Calu3 (cell line): ENCODE results near the gene PLAU. TPM values are rescaled to one million over a fixed set of nuclear protein-coding genes. Genes with fewer than 3 reads are reported as not detected.

ENCODE experiments used
- BruUV-seq: library from RNA; stranded (reverse); fragments of 400-500 nt; replicated peaks from 2 replicates; lab custom pipeline; 2021; lab: Mats Ljungman, UMichigan
- CTCF ChIA-PET: fragments of 300-600 bp; sonication (Branson Sonifier 250); formaldehyde crosslinking; loops from one replicate; lab custom pipeline; 2022; ENCODE audit warnings: antibody characterized with exemption; lab: Charles Lee
- DNase-seq: peaks from one replicate; pipeline ENCODE4 v3.0.0; 2022
- H3K27ac Mint-ChIP-seq: one replicate; pipeline ENCODE4 v1.8.0; 2022; ENCODE audit warnings: mixed read lengths; ENCODE audit not compliant: unreplicated experiment
- H3K27me3 Mint-ChIP-seq: one replicate; pipeline ENCODE4 v1.8.0; 2022; ENCODE audit warnings: mixed read lengths; ENCODE audit not compliant: unreplicated experiment
- H3K36me3 Mint-ChIP-seq: one replicate; pipeline ENCODE4 v1.8.0; 2022; ENCODE audit warnings: mild to moderate bottlenecking, moderate library complexity, mixed read lengths; ENCODE audit not compliant: insufficient read depth, unreplicated experiment
- H3K4me1 Mint-ChIP-seq: one replicate; pipeline ENCODE4 v1.8.0; 2022; ENCODE audit warnings: mild to moderate bottlenecking, low read depth, mixed read lengths; ENCODE audit not compliant: unreplicated experiment
- H3K4me3 Mint-ChIP-seq: one replicate; pipeline ENCODE4 v1.8.0; 2022; ENCODE audit warnings: mild to moderate bottlenecking, low read depth, moderate library complexity, mixed read lengths; ENCODE audit not compliant: unreplicated experiment
- H3K9me3 Mint-ChIP-seq: one replicate; pipeline ENCODE4 v1.8.0; 2022; ENCODE audit warnings: low read depth, mixed read lengths; ENCODE audit not compliant: unreplicated experiment
- intact Hi-C: fragments of 100-400 bp; cut with micrococcal nuclease; formaldehyde crosslinking; loops from one replicate; pipeline ENCODE4 v1.10.0; 2022; ENCODE audit not compliant: unreplicated experiment
- total RNA-seq: library from RNA; stranded (reverse); gene quantifications from 2 replicates; pipeline ENCODE4 v1.2.3, GENCODE V29; 2022
- TF ChIP-seq, protein P1 (sequence below): fragments of 200-600 bp; IDR thresholded peaks from one replicate; pipeline ENCODE4 v1.8.0; 2022; ENCODE audit warnings: antibody characterized with exemption; ENCODE audit not compliant: unreplicated experiment

Gene PLAU
- total RNA-seq, 1 experiment from 2014 or later: 706 TPM

DNA sequence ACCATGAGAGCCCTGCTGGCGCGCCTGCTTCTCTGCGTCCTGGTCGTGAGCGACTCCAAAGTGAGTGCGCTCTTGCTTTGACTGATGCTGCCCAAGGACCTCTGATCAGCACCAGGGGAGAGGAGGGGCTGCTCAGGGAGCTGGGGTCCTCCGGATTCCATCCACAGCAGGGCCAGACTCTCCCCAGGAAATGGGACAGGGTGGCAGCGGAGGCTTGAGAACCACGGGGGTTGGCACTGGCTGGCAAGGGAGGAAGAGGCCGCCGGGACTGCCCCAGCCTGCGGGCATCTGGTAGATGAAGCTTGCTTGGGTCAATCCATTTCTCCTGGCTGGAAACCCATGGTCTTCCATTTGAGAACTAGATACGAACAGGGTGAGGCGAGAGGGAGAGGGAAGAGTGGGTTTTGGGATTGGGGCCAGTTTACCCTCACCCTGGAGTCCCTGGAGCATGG lies 647 bp downstream of the PLAU start:
- no peak for DNase-seq
- CTCF ChIA-PET: interaction anchor here (1.2 to 3.6 kb wide), 2 partner anchors 23 to 45 kb away, joined by 3 to 51 read pairs; no protein-coding TSS in a partner anchor
- Mint-ChIP-seq H3K4me1 (peaks cover 78% of the 10 kb centered on the region), H3K4me3 (peak overlapping the region; percentile 100), H3K27ac (peak overlapping the region; percentile 100), H3K36me3 (peaks cover 93% of the 10 kb centered on the region), H3K27me3 (no peaks in the 10 kb centered on the region), H3K9me3 (no peaks in the 10 kb centered on the region)
- intact Hi-C loops: no loop called here
- no TSS peak for BruUV-seq
- TF ChIP-seq, protein P1, sequence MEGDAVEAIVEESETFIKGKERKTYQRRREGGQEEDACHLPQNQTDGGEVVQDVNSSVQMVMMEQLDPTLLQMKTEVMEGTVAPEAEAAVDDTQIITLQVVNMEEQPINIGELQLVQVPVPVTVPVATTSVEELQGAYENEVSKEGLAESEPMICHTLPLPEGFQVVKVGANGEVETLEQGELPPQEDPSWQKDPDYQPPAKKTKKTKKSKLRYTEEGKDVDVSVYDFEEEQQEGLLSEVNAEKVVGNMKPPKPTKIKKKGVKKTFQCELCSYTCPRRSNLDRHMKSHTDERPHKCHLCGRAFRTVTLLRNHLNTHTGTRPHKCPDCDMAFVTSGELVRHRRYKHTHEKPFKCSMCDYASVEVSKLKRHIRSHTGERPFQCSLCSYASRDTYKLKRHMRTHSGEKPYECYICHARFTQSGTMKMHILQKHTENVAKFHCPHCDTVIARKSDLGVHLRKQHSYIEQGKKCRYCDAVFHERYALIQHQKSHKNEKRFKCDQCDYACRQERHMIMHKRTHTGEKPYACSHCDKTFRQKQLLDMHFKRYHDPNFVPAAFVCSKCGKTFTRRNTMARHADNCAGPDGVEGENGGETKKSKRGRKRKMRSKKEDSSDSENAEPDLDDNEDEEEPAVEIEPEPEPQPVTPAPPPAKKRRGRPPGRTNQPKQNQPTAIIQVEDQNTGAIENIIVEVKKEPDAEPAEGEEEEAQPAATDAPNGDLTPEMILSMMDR: no peak

DNA sequence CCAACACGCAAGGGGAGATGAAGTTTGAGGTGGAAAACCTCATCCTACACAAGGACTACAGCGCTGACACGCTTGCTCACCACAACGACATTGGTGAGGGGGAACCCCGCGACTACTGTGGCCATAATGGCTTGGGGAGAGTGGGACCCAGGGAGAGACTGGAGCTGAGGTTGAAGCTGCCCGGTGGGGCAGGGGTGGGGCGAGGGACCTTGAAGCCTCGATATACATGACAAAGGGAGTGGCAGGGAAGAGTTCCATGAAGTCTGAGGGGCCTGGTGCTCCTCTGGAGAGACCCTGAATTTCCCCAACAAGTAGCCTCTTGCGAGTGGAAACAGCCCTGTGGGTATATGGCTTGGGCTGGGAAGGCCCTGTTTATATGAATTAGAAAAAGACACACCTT lies 3.1 kb downstream of the PLAU start:
- CTCF ChIA-PET: interaction anchor here (1.2 kb wide), 1 partner anchor 18 kb away, joined by 3 read pairs; no protein-coding TSS in a partner anchor
- H3K27me3 Mint-ChIP-seq: no peaks in the 10 kb centered on the region
- TF ChIP-seq, protein P1: no peak
- intact Hi-C loops: no loop called here
- no TSS peak for BruUV-seq
- peaks cover 99% of the 10 kb centered on the region for H3K36me3 Mint-ChIP-seq
- DNase-seq: no peak
- peak overlapping the region; percentile 100 for H3K27ac Mint-ChIP-seq
- H3K9me3 Mint-ChIP-seq: peaks cover 4% of the 10 kb centered on the region
- peaks cover 73% of the 10 kb centered on the region for H3K4me1 Mint-ChIP-seq
- H3K4me3 Mint-ChIP-seq: peak overlapping the region; percentile 100

DNA sequence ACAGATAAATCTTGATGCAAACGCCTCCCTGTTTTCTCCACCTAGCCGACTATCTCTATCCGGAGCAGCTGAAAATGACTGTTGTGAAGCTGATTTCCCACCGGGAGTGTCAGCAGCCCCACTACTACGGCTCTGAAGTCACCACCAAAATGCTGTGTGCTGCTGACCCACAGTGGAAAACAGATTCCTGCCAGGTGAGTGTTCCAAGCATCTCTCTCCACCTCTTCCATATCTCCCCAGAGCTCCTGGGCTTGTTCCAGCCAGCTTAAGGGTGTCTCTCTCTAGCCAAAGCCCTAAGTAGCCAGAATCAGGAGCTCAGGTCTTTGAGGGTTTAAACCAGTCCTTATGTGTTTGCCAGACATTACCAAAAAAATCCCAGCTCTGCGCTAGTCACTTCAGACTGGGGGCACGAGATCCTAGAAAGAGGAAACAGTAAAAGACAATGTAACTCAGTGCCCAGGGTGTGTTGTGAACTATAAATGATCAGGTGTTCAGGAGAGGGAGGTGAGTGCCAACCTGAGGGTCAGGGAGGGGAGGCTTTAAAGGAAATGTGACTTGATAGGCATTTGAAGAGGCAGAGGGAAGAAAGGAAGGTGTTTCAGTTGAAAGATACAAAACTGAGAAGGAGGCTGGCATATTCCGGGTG lies 4.4 kb downstream of the PLAU start:
- H3K27ac Mint-ChIP-seq: peak overlapping the region; percentile 100
- H3K4me3 Mint-ChIP-seq: peak overlapping the region; percentile 100
- BruUV-seq: no TSS peak
- peaks cover 60% of the 10 kb centered on the region for H3K4me1 Mint-ChIP-seq
- TF ChIP-seq, protein P1: no peak
- no peak for DNase-seq
- H3K27me3 Mint-ChIP-seq: no peaks in the 10 kb centered on the region
- H3K9me3 Mint-ChIP-seq: peaks cover 4% of the 10 kb centered on the region
- intact Hi-C loops: no loop called here
- CTCF ChIA-PET: interaction anchor here (0.7 to 1.0 kb wide), 3 partner anchors 17 to 35 kb away, joined by 3 to 5 read pairs (median 3); no protein-coding TSS in a partner anchor
- H3K36me3 Mint-ChIP-seq: peaks cover 86% of the 10 kb centered on the region

DNA sequence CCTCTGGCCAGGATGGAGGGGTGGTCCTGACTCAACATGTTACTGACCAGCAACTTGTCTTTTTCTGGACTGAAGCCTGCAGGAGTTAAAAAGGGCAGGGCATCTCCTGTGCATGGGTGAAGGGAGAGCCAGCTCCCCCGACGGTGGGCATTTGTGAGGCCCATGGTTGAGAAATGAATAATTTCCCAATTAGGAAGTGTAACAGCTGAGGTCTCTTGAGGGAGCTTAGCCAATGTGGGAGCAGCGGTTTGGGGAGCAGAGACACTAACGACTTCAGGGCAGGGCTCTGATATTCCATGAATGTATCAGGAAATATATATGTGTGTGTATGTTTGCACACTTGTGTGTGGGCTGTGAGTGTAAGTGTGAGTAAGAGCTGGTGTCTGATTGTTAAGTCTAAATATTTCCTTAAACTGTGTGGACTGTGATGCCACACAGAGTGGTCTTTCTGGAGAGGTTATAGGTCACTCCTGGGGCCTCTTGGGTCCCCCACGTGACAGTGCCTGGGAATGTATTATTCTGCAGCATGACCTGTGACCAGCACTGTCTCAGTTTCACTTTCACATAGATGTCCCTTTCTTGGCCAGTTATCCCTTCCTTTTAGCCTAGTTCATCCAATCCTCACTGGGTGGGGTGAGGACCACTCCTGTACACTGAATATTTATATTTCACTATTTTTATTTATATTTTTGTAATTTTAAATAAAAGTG lies 6.0 kb downstream of the PLAU start:
- CTCF ChIA-PET: interaction anchor here (1.2 to 2.2 kb wide), 4 partner anchors 10 to 29 kb away, joined by 3 to 13 read pairs (median 5); no protein-coding TSS in a partner anchor
- Mint-ChIP-seq H3K9me3 (peaks cover 4% of the 10 kb centered on the region), H3K27me3 (no peaks in the 10 kb centered on the region), H3K4me1 (peaks cover 56% of the 10 kb centered on the region), H3K27ac (peak overlapping the region; percentile 100), H3K36me3 (peaks cover 70% of the 10 kb centered on the region), H3K4me3 (peak overlapping the region; percentile 100)
- intact Hi-C loops: no loop called here
- TF ChIP-seq, protein P1: no peak
- TSS peak; percentile 2 for BruUV-seq
- no peak for DNase-seq
